Astrocyte (in vitro differentiated cells and primary cell): ENCODE data around the gene SH3TC2. TPM values are rescaled to one million over a fixed set of nuclear protein-coding genes. Genes with fewer than 3 reads are reported as not detected.

ENCODE experiments used
- DNase-seq: peaks from one replicate; pipeline ENCODE4 v3.0.0-alpha.2; 2010; ENCODE audit warnings: low read depth
- FAIRE-seq: peaks from 2 replicates; lab custom pipeline; 2011; peaks lifted over from hg19 to GRCh38; lab: Jason Lieb, UNC
- H2AFZ ChIP-seq: 2 replicates; pipeline ENCODE4 v1.6.0; 2012; ENCODE audit warnings: low read depth, low read length, inconsistent platforms
- H3K27ac ChIP-seq: 2 replicates; pipeline ENCODE4 v1.5.1; 2011; ENCODE audit warnings: low read depth, low read length, inconsistent platforms
- H3K27me3 ChIP-seq: 2 replicates; pipeline ENCODE4 v1.6.0; 2011; ENCODE audit warnings: low read length, inconsistent platforms; ENCODE audit not compliant: insufficient read depth
- H3K36me3 ChIP-seq: 2 replicates; pipeline ENCODE4 v1.5.1; 2011; ENCODE audit warnings: low read length, inconsistent platforms; ENCODE audit not compliant: insufficient read depth
- H3K4me1 ChIP-seq: 2 replicates; pipeline ENCODE4 v1.5.1; 2011; ENCODE audit warnings: low read length, inconsistent platforms; ENCODE audit not compliant: insufficient read depth
- H3K4me2 ChIP-seq: 2 replicates; pipeline ENCODE4 v1.6.0; 2012; ENCODE audit warnings: low read length, inconsistent platforms
- H3K4me3 ChIP-seq: 2 replicates; pipeline ENCODE4 v1.5.1; 2011; ENCODE audit warnings: low read depth, mild to moderate bottlenecking, low read length, inconsistent platforms; ENCODE audit not compliant: insufficient read depth
- H3K79me2 ChIP-seq: 2 replicates; pipeline ENCODE4 v1.6.0; 2012; ENCODE audit warnings: mild to moderate bottlenecking, low read length, inconsistent platforms; ENCODE audit not compliant: insufficient read depth
- H3K9ac ChIP-seq: 2 replicates; pipeline ENCODE4 v1.6.0; 2012; ENCODE audit warnings: mild to moderate bottlenecking, low read length, inconsistent platforms
- H3K9me3 ChIP-seq: 2 replicates; pipeline ENCODE4 v1.5.1; 2012; ENCODE audit warnings: low read depth, mild to moderate bottlenecking, low read length, inconsistent platforms; ENCODE audit not compliant: insufficient read depth
- H4K20me1 ChIP-seq: 2 replicates; pipeline ENCODE4 v1.6.0; 2012; ENCODE audit warnings: low read length, inconsistent platforms; ENCODE audit not compliant: insufficient read depth
- H3K27ac Mint-ChIP-seq: one replicate; pipeline ENCODE4 v1.8.0; 2021; ENCODE audit warnings: mild to moderate bottlenecking, mixed read lengths; ENCODE audit not compliant: unreplicated experiment
- H3K27me3 Mint-ChIP-seq: one replicate; pipeline ENCODE4 v1.8.0; 2021; ENCODE audit warnings: low read depth, mixed read lengths; ENCODE audit not compliant: unreplicated experiment
- H3K36me3 Mint-ChIP-seq: one replicate; pipeline ENCODE4 v1.8.0; 2021; ENCODE audit warnings: low read depth, mixed read lengths; ENCODE audit not compliant: unreplicated experiment
- H3K4me1 Mint-ChIP-seq: one replicate; pipeline ENCODE4 v1.8.0; 2021; ENCODE audit warnings: low read depth, mixed read lengths; ENCODE audit not compliant: unreplicated experiment
- H3K4me3 Mint-ChIP-seq: one replicate; pipeline ENCODE4 v1.8.0; 2021; ENCODE audit warnings: mild to moderate bottlenecking, moderate library complexity, mixed read lengths; ENCODE audit not compliant: unreplicated experiment
- H3K9me3 Mint-ChIP-seq: one replicate; pipeline ENCODE4 v1.8.0; 2021; ENCODE audit warnings: mild to moderate bottlenecking, mixed read lengths; ENCODE audit not compliant: unreplicated experiment
- EZH2 ChIP-seq: IDR thresholded peaks from 2 replicates; pipeline ENCODE4 v1.6.1; 2012; ENCODE audit warnings: mild to moderate bottlenecking, low read length, inconsistent platforms; ENCODE audit not compliant: insufficient read depth
- total RNA-seq: library from RNA; stranded (reverse); gene quantifications from 2 replicates; pipeline ENCODE4 v1.2.1, GENCODE V29; 2021
- TF ChIP-seq, protein P1 (sequence below): IDR thresholded peaks from 2 replicates; pipeline ENCODE4 v1.5.1; 2011; ENCODE audit warnings: low read depth, mild to moderate bottlenecking, inconsistent platforms, low read length, moderate library complexity; ENCODE audit not compliant: insufficient read depth

SH3TC2 gene
- total RNA-seq, 1 donor from 2014 or later: 2.6 TPM

- Histone ChIP-seq H4K20me1 (no peaks in the 10 kb centered on the region), H3K4me2 (no peak overlapping the region), H3K9ac (no peak overlapping the region), H3K4me3 (no peak overlapping the region), H3K27ac (no peak overlapping the region), H3K9me3 (no peaks in the 10 kb centered on the region), H3K36me3 (no peaks in the 10 kb centered on the region), H3K4me1 (peaks cover 3% of the 10 kb centered on the region), H3K79me2 (no peaks in the 10 kb centered on the region), H2AFZ (no peak overlapping the region), H3K27me3 (no peaks in the 10 kb centered on the region)
- peaks cover 2% of the 10 kb centered on the region for H3K27me3 Mint-ChIP-seq
- no peaks in the 10 kb centered on the region for H3K36me3 Mint-ChIP-seq
- no peaks in the 10 kb centered on the region for H3K9me3 Mint-ChIP-seq
- H3K4me3 Mint-ChIP-seq: no peak overlapping the region
- DNase-seq (peak; percentile 78), FAIRE-seq (no peak)
- peaks cover 18% of the 10 kb centered on the region for H3K4me1 Mint-ChIP-seq
- TF ChIP-seq, protein P1, sequence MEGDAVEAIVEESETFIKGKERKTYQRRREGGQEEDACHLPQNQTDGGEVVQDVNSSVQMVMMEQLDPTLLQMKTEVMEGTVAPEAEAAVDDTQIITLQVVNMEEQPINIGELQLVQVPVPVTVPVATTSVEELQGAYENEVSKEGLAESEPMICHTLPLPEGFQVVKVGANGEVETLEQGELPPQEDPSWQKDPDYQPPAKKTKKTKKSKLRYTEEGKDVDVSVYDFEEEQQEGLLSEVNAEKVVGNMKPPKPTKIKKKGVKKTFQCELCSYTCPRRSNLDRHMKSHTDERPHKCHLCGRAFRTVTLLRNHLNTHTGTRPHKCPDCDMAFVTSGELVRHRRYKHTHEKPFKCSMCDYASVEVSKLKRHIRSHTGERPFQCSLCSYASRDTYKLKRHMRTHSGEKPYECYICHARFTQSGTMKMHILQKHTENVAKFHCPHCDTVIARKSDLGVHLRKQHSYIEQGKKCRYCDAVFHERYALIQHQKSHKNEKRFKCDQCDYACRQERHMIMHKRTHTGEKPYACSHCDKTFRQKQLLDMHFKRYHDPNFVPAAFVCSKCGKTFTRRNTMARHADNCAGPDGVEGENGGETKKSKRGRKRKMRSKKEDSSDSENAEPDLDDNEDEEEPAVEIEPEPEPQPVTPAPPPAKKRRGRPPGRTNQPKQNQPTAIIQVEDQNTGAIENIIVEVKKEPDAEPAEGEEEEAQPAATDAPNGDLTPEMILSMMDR: no peak
- no peak for TF ChIP-seq EZH2
- H3K27ac Mint-ChIP-seq: no peak overlapping the region
These were observed 16.5 kb downstream of the SH3TC2 start for GRCh38 chr5:149046196-149046829.

- Histone ChIP-seq H3K27me3 (no peaks in the 10 kb centered on the region), H3K36me3 (no peaks in the 10 kb centered on the region), H2AFZ (no peak overlapping the region), H3K9me3 (no peaks in the 10 kb centered on the region), H3K4me2 (no peak overlapping the region), H3K4me3 (no peak overlapping the region), H3K4me1 (peaks cover 3% of the 10 kb centered on the region), H3K27ac (no peak overlapping the region), H4K20me1 (no peaks in the 10 kb centered on the region), H3K79me2 (no peaks in the 10 kb centered on the region), H3K9ac (no peak overlapping the region)
- FAIRE-seq: no peak
- Mint-ChIP-seq H3K9me3 (no peaks in the 10 kb centered on the region), H3K36me3 (peaks cover 2% of the 10 kb centered on the region), H3K4me3 (no peak overlapping the region), H3K27ac (no peak overlapping the region), H3K27me3 (peaks cover 2% of the 10 kb centered on the region), H3K4me1 (peaks cover 18% of the 10 kb centered on the region)
- DNase-seq: no peak
- TF ChIP-seq, protein P1: no peak
- TF ChIP-seq EZH2: no peak
These were observed 17.8 kb downstream of the SH3TC2 start for GRCh38 chr5:149045089-149045460.

GRCh38 chr5:149044453-149045088 lies 18.3 kb downstream of the SH3TC2 start:
- Histone ChIP-seq H3K4me2 (no peak overlapping the region), H3K27me3 (no peaks in the 10 kb centered on the region), H3K36me3 (no peaks in the 10 kb centered on the region), H3K9ac (no peak overlapping the region), H4K20me1 (no peaks in the 10 kb centered on the region), H3K4me1 (peaks cover 3% of the 10 kb centered on the region), H2AFZ (no peak overlapping the region), H3K27ac (no peak overlapping the region), H3K79me2 (no peaks in the 10 kb centered on the region), H3K4me3 (no peak overlapping the region), H3K9me3 (no peaks in the 10 kb centered on the region)
- Mint-ChIP-seq H3K9me3 (no peaks in the 10 kb centered on the region), H3K27me3 (peaks cover 4% of the 10 kb centered on the region), H3K4me3 (no peak overlapping the region), H3K36me3 (peaks cover 2% of the 10 kb centered on the region), H3K27ac (no peak overlapping the region), H3K4me1 (peaks cover 18% of the 10 kb centered on the region)
- FAIRE-seq (no peak), DNase-seq (peak; percentile 23)
- TF ChIP-seq, protein P1: no peak
- TF ChIP-seq EZH2: no peak
